Measurements from ENCODE around the gene UBTF.
"Not testable (repeated sequence)": the region's sequence is repeated elsewhere in the genome, so short reads cannot be mapped to it uniquely, and the experiment has no call there.

UBTF gene

DNA sequence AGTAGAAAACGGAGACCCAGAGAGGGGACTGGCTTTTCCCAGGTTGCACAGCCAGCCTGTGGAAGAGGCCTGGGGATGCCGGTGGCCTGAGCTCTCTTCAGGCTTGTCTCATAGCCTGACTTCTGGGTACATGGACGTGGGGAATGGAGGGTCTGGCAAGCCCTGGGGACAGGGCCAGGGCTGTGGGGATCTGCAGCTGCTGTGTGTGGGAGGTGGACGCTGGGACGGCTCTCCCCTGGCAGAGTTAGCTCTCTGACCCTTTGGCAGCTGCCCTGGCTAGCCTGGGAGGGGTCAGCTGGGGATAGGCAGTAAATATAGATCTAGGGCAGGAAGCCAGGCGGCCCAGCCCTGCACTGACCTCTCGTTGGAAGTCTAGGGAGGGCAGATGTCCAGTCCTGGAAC, 28.0 kb upstream of the UBTF start:
- H3K4me3 ChIP-seq (ENCODE audit: low read depth, low read length) = no peak overlapping the region

DNA sequence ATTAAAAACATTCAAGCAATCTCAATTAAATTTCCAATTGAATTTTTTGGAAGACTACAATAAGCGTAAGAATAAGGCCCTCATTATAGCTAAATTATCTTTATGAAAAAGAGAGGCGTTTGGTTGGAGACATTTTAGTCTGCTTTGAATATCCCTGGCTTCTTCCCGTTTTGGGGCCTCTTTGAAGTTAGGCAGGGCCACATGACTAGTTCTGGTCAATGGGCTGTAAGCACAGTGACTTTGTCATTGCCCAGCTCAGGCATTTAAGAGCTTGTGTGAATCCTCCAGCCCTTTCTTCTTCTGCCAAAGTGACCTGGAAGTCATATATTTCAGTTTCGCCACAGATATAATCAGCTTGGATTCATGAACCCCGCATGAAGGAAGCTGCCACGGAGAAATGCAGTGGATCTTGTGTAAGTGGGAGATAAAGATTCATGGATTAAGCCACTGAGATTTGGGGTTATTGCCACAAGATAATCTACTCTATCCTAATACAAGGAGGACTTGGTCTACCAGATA, 21.7 kb upstream of the UBTF start:
- no peak overlapping the region for H3K4me3 ChIP-seq (ENCODE audit: low read depth, low read length)

DNA sequence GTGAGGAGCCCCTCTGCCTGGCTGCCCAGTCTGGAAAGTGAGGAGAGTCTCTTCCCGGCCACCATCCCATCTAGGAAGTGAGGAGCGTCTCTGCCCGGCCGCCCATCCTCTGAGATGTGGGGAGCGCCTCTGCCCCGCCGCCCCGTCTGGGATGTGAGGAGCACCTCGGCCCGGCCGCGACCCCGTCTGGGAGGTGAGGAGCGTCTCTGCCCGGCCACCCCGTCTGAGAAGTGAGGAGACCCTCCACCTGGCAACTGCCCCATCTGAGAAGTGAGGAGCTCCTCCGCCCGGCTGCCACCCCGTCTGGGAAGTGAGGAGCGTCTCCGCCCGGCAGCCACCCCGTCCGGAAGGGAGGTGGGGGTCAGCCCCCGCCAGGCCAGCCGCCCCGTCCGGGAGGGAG, 18.4 kb upstream of the UBTF start:
- H3K4me3 ChIP-seq (ENCODE audit: low read depth, low read length) = not testable (repeated sequence)

GRCh38 chr17:44236444-44236991, 17.0 kb upstream of the UBTF start:
- no peak overlapping the region for H3K4me3 ChIP-seq (ENCODE audit: low read depth, low read length)

DNA sequence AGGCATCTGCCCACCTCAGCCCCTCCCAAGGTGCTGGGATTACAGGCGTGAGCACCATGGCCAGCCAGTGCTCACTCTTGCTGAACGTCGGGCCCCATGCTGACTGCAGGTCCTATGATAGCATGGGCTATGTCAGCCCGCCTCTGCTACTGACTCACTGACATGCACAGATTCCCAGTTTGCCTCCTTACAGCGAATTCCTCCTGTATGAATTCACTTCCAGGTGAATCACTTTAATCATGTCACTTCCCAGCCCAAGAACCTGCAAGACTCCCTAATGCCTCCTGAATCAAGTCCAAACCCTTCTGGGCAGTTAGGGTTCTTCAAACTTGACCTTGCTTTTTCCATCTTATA, 16.1 kb upstream of the UBTF start:
- H3K4me3 ChIP-seq (ENCODE audit: low read depth, low read length) = no peak overlapping the region

GRCh38 chr17:44233582-44233981, 14.1 kb upstream of the UBTF start:
- no peak overlapping the region for H3K4me3 ChIP-seq (ENCODE audit: low read depth, low read length)

DNA sequence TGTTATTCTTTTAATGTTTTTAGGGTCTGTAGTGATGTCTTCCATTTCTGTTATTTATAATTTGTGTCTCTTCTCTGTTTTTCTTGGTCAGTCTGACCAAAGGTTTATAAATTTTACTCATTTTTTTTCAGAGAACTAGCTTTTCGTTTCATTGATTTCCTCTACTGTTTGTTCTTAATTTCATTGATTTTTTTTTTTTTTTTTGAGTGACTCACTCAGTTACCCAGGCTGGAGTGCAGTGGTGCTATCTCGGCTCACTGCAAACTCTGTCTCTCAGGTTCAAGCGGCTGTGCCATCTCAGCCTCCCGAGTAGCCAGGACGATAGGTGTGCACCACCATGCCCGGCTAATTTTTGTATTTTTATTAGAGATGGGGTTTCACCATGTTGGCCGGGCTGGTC, 12.6 kb upstream of the UBTF start:
- H3K4me3 ChIP-seq (ENCODE audit: low read depth, low read length) = no peak overlapping the region

- no peak overlapping the region for H3K4me3 ChIP-seq (ENCODE audit: low read depth, low read length)
Measured at GRCh38 chr17:44230140-44230539, 10.7 kb upstream of the UBTF start.

DNA sequence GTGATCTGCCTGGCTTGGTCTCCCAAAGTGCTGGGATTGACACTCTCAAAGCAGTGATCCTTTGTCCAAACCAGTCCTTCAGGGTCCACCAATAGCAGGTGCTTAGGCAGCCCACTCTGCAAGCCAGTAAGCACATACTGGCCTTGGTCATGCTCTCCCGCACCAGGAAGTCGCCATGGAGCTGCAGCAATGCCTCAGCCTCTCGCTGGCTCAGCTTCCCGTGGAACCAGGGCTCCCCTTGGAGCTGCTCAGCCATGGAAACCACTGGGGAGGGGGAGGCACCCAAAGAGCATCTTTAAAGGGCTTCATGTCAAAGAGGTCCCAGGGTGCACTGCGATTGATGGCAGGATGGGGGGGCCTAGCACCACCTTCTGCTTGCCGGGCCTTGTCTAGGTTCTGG, 9.6 kb upstream of the UBTF start:
- no peak overlapping the region for H3K4me3 ChIP-seq (ENCODE audit: low read depth, low read length)

- H3K4me3 ChIP-seq (ENCODE audit: low read depth, low read length) = no peak overlapping the region
Measured at GRCh38 chr17:44223541-44224071, 4.1 kb upstream of the UBTF start.

DNA sequence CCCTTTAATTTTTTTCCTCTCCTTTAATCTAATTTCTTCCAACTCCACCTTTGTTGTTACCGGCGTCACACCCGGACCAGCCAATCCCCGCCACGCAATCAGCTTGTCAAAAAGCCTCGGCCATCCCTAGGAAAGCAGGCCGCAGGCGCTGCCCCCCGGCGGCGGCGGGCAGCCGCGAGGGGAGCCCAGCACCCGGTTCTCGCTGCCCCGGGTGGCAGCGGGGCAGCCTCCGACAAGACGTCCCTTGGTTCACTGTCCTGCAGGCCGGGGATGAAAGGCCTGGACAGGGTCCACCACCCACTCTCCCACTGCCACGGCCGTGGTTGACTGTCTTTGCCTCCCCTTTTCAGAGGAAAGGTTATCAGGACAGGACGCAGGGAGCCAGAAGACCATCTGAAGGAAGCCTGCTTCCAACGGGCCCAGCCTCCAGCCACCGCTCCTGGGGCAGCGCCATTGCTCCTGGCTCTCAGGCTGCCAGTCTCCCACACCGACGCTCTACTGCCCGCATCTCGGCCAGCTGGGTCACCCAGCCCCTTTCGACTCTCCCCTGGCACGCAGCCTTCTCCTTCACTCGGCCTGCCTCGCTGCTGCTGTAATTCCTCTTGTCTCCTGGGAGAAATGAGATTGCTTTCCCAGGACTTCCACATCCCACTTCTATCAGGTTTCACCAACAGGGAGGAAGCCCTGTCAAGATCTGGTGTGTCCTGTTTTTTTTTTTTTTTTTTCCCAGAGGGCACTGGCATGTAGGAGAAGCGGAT, 2.8 kb upstream of the UBTF start:
- H3K4me3 ChIP-seq (ENCODE audit: low read depth, low read length) = peak overlapping the region; percentile 67

- peak overlapping the region; percentile 67 for H3K4me3 ChIP-seq (ENCODE audit: low read depth, low read length)
Measured at GRCh38 chr17:44221862-44222111, 2.3 kb upstream of the UBTF start.

DNA sequence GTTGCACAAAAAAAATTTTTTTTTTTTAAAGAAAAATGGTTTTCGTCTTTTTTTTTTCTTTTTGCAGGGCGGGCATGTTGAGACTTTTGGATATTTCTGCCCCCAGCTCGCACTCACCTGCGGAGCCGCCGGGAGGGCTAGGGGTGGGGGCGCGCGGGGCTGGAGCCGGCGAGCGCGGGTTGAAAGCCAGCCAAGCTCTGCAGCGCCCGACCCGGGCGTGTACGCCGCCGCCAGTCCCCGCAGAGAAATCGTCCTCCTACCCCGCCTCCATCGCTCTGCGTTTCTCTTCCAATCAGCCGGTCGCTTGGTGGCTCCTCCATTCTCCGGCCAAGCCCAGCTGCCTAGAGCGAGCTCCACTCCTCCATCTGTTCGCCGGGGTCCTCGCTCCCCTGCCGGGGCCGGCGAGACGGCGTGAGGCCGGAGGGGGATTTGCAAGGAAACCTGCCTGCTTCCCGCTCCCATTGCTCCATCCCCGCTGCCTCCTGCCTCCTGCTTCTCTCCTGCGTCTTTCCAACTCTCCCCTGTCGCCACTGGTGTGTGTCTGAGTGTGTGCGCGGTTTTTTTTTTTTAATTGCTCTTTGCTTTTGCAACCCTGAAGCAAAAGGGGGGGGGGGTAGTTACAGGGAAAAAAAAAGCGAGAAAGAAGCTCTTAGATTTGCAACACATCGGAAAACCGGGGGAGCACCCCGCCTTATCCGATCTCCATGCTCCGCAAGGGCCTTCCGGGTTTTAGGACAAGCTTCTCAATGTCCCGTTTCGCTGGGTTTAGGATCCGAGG, 1.8 kb upstream of the UBTF start:
- peak overlapping the region; percentile 67 for H3K4me3 ChIP-seq (ENCODE audit: low read depth, low read length)

GRCh38 chr17:44220213-44221083, 973 bp upstream of the UBTF start:
- peak overlapping the region; percentile 80 for H3K4me3 ChIP-seq (ENCODE audit: low read depth, low read length)

- peak overlapping the region; percentile 75 for H3K4me3 ChIP-seq (ENCODE audit: low read depth, low read length)
Measured at GRCh38 chr17:44219108-44219615, 313 bp downstream of the UBTF start.

- peak overlapping the region; percentile 75 for H3K4me3 ChIP-seq (ENCODE audit: low read depth, low read length)
Measured at GRCh38 chr17:44218344-44219107, 949 bp downstream of the UBTF start.

- H3K4me3 ChIP-seq (ENCODE audit: low read depth, low read length) = peak overlapping the region; percentile 61
Measured at GRCh38 chr17:44217738-44218343, 1.6 kb downstream of the UBTF start.

GRCh38 chr17:44216694-44217093, 2.8 kb downstream of the UBTF start:
- no peak overlapping the region for H3K4me3 ChIP-seq (ENCODE audit: low read depth, low read length)

GRCh38 chr17:44216173-44216572, 3.3 kb downstream of the UBTF start:
- H3K4me3 ChIP-seq (ENCODE audit: low read depth, low read length) = no peak overlapping the region

DNA sequence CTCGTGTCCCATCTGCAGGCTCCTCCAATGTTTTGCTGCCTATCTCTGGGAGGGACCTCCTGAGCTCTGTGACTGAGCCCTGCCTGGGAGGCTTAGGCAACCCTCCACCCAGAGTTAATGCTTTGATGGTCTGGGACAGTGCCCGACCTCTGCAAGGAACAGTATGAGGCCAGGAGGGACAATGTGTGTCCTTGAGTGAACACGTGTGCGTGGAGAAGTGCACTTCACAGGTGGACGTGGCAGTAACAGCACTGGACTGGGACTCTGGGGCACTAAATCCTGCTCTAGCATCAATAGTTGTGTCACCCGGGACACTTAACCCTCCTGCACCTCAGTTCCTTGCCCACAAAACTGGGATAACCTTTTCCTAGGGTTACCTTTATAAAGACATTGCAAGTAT, 4.6 kb downstream of the UBTF start:
- H3K4me3 ChIP-seq (ENCODE audit: low read depth, low read length) = no peak overlapping the region
